ENCODE results near the gene CDK14.
A peak's percentile ranks its signal among the peaks of the same experiment; 100 is the strongest.

CDK14 gene

DNA sequence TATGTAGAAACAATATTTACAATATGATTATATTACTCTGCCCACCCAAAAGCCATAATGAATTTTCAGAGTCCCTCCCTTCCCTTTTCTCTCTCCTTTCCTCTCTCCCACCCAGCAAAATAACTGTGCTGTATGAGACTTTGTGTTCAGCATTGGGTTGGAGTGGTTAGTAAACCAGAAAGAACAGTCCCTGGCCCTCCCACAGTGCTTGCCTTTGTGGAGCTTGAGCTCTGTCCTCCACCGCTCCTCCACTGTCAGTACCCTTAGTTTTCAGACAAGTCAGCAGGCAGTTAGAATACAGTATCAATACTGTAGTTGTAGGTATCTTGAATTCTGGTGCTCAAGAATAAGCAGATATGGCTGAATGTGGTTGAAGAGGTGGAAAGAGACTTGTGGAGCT, 92.7 kb downstream of the CDK14 start:
- DNase-seq: no peak

DNA sequence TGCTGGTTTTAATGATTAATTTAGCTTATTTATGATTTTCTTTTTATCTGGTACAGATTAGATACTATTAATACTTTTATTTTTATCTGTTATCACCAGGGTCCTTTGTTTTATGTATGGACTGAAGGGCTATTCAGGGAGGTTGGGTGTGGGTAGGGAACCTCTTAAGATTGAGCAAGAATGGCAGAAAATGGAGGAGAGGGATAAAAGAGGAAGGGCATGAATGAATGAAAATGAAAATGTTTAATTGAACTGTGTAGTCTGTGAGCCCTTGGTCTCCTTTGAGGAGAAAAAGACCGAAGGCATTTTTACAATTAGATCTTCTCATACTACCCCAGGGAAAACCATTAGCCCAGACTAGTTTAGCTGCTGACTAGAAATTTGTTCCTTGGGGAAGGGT, 93.1 kb downstream of the CDK14 start:
- DNase-seq: no peak

DNA sequence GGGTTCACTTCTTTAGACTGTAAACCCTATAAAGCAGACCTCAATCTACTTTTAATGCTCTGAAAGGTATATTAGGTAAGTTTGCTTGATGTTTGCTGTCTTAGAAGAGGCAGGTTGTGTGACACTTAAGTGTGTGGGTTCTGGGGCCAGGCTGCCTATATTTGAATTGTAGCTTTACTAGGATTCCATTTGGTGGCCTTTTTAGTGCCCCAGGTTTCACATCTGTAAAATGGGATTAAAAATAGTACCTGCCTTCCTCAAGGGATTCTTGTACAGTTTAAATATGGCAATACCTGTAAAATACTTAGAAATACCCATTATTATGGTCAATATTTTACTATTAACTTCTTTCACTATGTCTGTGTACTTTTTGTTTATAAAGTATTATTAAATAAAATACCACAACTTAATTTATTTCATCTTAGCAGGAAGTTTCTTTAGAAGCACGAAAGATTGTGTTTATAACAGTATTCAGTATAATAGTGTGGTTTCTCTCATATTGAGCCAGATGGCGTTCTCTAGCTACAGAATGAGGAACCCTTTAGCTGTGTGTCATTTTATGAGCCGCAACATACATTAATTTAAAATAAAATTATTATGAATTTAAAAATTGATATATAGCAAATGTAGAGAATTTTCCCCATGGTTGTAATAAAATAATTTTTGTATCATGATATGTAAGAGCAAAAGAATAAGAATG, 94.2 kb downstream of the CDK14 start:
- DNase-seq: no peak

DNA sequence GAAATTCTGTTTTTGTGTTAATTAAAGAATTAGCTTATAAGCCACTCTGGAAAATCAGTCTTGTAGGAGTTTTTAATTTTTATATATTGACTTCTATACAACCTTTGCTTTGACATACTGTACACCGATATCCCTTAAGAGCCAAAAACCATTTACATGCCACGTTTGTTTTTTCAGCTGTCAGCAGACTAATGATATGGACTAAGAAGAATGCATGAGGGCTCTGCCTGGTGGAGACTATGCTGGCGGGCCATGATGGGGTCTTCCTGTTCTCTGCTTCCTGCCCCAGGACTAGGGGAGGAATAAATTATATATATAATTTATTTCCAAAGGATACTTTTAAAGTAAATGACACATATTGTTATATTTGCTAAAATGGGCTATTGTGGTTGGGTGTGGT, 96.3 kb downstream of the CDK14 start:
- DNase-seq: no peak

DNA sequence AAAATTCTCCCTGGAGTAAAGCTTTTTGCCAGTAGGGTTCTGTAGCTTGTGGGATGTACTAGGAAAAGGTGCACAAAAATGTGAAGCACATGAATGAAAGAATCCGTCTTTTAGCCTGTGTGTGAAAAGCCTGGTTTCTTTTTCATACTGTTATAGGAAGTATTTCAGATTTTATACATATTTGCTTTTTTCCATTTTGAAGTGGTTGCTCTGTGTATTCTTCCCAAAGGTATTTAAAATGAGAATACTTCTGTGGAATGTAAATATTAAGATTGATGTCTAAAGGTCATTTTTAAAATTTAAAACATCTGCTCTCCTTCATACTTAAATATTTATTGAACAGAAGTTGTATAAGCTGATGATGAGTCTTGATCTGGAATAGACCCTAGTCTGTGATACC, 96.8 kb downstream of the CDK14 start:
- no peak for DNase-seq

DNA sequence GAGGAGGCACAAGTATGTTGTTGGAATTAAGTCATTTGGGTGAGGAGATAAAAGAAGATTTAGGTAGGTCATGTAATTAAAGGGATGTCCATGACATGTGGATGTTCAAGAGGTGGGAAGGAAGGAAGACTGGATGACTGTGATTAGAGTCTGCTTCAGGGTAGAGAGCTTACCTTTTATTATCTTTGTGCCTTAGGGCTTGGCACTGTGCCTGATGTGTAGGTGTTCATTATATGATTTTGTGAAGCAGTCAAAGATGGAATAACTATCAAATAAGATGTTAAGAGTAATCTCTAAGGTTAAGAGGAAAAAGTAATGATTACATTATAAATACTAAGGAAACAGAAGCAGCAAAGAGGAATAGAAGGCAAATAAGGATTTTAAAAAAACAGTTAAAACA, 97.8 kb downstream of the CDK14 start:
- no peak for DNase-seq

DNA sequence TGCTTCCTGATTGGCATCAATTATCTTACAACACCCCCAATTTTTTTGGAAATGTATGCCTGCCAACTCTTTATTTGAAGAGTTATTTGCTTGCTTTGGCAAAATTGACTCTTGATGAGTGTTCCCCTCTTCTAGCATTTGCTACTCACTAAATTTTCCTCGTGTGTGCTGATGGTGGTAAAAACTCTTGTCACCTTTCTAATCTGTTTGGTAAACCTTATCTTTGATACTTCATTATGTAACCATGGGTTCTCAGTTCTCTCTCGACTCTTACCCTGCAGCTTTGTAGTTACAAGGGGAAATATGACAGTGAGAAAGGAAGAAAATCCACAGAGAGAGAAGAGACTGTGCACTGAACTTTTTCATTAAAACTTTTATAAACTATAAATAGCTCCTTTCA, 102.5 kb downstream of the CDK14 start:
- no peak for DNase-seq

DNA sequence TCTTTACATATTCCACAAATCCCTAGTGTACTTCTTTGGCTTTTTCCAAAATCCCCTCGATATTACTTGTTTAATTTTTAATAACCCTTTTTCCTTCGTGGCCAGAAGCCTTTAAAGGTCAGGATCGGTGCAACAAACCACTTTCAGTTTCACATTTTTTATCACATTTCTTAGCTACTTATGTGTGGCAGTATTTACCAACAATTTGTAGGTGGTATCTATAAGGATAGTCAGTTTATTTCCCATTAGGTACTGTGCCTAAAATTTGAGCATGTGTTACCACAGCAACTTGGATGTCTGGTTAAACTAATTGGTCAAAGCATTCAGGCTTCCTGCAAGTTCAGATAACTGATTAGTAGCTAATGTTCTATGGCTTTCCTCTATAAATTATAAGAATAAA, 104.9 kb downstream of the CDK14 start:
- no peak for DNase-seq

DNA sequence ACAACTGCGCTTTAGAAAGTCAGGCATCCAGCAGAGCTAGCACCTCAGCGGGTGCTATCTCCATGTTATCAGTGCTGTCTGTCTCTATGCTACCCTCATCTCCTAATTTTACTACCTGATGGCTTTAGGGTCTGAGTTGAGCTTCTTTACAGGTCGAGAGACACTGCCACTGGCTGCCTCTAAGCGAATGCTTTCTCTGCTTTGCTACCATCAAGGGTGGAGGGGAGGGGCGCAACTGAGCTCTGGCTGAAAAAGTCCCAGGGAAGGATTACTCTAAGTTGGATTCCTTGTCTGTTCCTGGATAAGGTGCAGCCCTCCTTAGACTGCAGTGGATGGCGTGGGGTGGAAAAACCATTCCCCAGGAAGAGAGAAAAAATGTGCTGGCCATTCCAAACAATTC, 105.7 kb downstream of the CDK14 start:
- no peak for DNase-seq

DNA sequence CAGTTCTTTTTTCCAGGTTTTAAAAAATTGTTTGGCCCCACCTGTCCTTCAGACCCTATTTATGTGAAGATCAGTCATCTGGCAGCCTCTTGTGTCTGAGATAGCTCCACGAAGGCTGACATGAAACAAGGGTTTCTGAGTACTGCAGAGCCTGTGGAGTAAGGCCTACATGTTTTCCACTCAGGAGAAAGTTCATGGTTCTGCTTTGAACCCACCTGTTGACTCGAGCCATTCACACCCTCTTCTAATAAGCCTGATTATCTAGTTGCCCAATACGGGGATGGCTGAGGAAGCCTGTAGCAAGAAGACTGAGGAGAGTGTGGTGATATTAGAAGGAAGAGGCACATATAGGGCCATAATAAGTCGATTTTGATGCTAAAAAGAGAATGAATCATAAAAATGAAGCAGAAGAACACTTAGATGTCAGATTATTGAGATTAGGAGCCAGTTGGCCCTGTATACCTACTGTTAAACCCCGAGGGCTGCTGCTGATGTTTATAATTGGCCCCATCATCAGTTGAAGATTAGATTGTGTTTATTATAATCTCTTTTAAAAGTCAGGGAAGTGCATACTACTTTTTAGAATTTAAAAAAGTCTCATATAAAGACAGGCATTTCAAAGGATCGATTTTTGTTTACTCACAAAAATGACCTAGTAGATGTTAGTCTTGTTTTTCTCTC, 109.4 kb downstream of the CDK14 start:
- DNase-seq: no peak

DNA sequence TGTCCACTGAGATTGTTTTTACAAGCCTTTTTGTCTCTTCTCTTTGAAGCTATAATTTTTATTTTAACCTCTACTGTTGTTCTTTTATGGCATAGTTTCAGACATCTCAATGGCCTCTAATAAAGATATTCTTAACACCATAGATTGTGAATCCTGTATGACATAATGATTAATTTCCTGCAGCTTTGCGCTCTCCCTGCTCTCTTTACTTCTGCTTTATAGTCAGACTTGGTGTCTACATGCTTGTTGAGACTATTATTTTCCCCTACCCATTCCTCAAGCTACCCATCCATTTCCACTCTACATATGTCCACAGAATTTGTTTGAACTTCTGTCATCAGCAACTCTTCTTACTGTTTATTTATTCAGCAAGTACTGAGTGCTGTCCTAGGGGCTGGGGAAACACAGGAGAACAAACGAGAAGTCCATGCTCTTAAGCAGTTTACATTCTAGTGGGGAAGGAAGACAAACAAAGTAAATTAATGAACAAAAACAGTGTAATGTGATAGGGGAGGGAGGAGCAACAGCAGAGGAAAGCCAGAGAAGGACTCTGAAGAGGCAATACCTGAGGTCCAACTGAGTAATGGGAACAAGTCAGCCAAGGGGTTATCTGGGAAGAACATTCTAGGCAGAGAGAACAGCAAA, 110.1 kb downstream of the CDK14 start:
- no peak for DNase-seq

DNA sequence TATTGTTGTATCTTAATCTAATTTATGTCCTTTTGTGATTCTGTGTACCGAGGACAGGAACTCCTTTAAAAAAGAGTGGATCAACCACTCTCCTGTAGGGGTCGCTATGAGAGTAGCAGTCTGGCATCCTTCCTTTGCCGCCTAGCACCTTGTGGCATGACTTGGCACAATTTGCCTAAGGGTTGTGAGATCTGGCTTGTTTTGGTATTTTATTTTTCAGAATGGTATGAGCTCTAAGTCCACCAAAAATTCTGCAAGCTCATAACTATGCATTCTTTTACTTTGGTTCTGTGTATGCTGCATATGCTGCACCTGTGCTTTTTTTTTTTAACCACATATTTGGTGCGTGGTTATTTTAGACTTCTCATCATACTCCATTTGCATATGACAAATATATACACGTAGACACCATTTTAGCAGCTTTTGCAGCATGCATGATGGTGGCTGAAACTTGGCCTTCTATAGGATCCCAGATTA, 112.8 kb downstream of the CDK14 start:
- peak; percentile 1 for DNase-seq

DNA sequence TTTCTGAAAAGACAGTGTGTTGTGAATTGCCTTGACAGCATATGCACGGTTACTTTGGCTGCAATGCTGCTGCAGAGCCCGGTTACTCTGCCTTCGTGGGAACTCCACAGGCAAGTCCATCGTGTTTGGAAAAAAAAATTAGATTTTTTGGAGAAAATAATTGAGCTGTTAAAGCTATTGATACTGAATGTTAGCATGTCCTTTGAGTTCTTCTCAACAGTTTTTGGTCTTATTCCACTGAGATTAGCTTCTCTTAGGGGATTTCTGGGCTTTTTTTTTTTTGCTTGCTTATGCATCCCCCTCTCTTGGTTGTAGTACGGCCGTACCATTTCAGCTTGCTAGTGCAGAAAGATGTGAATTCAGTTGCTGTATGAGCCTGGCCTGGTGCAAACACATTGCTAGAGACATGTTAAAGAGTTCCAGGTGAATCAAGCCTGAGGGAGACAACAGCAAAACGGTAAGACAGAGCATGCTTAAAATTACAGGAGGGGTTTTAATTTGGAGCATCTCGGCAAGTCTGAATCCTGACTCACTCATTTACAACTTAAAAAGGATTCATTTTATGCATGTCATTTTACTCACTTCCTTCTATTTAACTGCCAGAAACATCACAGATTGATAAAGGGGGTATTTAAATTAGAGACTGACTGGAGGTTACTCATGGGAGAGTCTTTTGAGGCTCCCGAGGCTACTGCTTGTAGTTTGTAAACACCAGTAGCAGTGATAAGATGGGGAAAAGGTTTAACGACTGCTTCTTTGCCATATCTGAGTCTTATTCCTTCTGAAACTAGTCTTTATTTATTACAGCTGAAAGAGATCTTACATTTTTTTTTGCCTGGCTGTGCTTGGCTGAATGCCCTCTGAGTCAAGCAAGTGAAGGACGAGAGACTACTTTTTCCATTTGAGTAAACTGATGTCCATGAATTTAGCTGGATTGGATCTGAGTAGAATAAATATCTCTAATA, 113.7 kb downstream of the CDK14 start:
- no peak for DNase-seq

DNA sequence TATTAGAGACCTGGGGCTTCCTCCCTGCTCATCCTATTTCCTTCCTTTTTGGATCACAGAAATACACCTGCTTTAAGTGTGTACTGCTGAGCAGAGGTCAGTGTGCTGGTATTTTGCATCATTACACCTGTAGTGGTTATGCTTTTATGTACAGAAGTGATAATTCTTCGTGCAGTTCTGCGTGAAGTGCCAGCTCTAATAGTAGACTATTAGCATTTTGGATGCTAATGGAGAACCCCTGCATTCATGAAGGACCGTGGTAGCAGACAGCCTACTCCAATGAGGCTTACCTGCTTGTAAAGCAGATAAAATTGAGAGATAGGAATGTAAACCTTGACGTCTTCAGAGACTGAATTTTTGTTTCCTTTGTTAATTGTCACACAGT, 114.3 kb downstream of the CDK14 start:
- DNase-seq: no peak

DNA sequence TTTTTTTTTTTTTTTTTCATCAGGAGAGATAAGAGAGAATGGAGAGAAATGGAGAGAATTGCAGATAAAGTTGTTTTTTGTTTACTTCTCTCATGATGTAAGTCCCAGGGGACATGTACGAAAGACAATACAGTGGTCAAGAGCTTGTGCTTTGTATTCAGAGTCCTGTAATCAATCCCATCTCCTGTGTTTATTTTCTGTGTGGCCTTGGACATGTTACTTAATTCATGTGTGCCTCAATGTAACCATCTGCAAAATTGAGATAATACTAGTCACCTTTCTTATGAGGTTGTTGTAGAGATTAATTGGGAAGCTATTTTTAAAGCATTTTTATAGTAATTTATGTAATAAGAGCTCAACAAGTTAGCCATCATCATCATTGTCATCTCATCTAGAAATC, 117.5 kb downstream of the CDK14 start:
- DNase-seq: no peak

DNA sequence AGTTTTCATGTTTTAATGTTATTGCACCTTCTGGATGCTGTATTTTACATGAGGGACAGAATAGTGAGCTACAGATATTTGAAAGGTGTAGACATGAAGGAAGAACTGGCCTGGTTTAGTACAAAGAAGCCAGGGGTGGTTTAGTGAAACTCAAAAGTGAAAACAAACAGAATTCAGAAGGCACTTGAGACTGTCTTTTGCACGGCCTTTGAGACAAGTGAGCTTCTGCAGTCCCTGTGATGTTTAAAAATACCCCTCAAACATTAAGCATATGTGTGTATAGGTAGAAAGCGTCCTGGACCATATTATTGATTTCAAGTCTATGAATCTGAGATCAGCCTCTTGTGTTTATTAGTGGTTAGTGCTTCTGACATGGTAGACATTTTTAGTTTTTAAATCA, 118.9 kb downstream of the CDK14 start:
- no peak for DNase-seq

DNA sequence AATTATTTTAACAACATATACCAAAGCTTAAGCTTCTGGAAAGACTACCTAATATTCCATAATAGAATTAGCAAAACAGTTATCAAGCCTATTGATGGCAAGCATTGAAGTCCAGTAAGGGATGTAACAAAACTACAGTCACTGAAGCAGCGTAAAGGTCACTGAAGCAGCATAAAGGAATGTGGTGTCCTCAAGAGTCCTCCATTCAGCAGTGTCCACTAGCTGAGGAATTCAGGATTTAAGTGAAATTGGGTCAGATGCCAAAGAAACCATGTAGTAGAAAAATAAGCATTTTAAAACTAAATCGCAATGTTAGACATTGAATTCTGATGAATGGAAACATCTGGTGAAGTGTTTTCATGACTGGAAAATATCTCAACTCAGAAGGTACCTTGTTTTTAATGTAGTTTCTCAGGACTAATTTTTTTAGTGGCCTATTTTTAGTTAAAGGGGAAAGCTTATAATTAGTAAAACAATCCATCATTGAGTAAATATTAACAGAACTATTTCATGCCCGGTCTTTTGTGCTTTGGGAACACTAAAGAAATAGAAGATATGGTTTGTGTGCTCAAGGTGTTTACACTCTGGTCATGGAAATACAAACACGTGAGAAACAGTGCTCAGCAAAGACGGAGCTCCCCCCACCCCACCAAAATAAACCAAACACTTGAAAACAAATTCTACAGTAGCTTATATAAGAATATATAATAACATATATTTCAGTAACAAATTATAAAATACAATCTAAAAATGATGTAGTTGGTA, 121.4 kb downstream of the CDK14 start:
- no peak for DNase-seq

DNA sequence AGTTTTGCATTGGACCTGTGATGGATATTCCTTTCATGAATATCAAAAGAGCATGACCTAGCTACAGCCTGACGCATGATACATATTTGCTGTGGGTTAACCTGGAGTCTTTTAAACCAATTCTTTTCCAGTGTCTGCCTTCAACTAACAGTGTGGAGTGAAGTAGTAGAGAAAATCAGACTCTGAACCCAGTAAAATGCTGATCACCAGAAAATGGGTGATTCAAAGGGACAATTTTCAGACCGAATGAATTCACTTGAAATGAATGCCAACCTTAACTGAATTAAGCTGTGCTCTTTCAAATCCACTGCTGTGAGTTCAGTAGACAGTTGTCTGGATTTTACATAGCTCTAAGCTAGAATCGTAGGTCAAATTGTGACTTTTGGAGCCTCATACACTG, 123.0 kb downstream of the CDK14 start:
- DNase-seq: no peak

DNA sequence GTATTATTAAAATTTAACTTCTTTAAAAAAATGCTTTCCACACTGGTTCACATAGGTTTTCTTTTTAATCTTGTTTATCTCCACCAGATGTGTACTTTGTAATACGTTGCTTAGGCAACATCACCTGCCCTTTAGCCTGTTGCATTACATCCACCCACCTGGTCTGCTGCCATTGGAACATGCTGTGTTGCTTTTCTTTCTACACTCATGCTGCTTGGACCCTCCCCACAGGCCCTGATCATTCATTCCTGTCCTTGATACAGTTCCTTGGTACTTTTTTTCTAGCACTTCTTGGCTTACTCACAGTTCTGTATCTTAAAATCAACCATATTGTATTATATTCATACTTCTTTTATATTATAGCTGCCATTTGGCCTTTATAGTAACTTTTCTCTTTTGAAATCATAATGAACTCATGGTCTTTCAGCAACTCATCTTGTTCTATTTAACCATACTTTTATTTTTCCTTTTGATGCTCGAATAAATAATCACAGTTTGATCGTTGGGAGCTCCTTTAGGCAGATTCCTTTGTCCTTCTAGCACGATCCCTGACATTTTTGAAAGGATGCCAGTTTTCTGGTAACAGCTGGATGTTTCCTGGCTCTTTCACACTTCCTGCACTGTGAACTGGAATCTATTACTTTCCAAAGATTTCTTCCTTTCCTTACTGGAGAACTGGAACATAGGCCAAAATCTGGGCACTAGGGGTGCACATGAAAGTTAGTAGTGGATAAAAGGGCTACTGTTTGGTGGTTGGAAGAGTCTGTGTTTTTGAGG, 125.1 kb downstream of the CDK14 start:
- DNase-seq: no peak

DNA sequence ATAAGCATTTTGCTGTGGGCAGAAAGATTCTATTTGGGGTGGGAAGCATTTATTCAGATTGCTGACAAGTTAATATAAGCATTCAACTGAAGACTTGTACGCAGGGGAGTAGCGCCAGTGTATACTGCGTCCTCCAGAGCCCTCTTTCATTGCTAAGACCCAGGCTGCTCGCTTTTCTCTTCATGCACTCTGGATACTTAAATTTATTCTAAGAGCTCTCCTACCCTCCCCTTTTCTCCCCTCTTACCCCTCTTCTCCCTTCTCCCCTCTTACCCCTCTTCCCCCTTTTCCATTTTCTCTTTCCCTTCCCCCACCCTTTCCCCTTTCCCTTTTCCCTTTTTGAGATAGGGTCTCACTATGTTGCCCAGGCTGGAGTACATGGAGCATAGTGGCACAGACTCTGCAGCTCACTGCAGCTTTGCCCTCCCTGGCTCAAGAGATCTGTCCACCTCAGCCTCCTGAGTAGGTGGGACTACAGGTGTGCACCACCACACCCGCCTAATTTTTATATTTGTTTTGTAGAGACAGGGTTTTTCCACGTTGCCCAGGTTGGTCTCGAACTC, 125.8 kb downstream of the CDK14 start:
- DNase-seq: no peak

DNA sequence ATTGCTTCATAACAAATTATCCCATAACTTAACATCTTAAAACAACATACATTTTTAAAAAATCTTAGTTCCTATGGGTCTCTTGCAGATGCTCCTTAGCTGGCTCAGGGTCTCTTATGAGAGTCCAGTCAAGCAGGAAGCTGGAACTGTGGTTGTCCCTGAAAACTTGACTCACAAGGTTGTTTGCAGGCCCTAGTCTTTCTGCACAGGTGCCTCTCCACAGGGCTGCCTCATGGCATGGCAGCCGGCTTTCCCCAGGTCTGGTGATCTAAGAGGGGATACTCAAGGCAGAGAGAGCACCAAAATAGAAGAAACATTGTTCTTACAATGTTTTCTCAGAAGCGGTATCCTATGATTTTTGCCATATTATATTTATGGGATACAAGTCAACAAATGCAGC, 127.1 kb downstream of the CDK14 start:
- DNase-seq: no peak

Measured in CD4-positive, alpha-beta T cell treated with Interleukin-21 for 1 hour (primary cell).